GM12864 (cell line): Measurements from ENCODE around the gene ECEL1.
"Not testable (repeated sequence)": the region's sequence is repeated elsewhere in the genome, so short reads cannot be mapped to it uniquely, and the experiment has no call there.

Source experiments
- DNase-seq: peaks from one replicate; pipeline ENCODE4 v3.0.0-alpha.2; 2011; ENCODE audit warnings: low read depth
- H3K4me3 ChIP-seq: 2 replicates; pipeline ENCODE4 v1.5.1; 2011; ENCODE audit warnings: mild to moderate bottlenecking, low read depth, low read length, control low read depth
- CTCF ChIP-seq: IDR thresholded peaks from 2 replicates; pipeline ENCODE4 v1.5.1; 2011; ENCODE audit warnings: low read depth, mild to moderate bottlenecking, moderate library complexity, low read length, control low read depth, inconsistent platforms; ENCODE audit errors: missing control alignments

Gene ECEL1

GRCh38 chr2:232436381-232437194, 51.0 kb downstream of the ECEL1 start:
- no peak overlapping the region for H3K4me3 ChIP-seq
- no peak for DNase-seq
- TF ChIP-seq CTCF, result no peak

DNA sequence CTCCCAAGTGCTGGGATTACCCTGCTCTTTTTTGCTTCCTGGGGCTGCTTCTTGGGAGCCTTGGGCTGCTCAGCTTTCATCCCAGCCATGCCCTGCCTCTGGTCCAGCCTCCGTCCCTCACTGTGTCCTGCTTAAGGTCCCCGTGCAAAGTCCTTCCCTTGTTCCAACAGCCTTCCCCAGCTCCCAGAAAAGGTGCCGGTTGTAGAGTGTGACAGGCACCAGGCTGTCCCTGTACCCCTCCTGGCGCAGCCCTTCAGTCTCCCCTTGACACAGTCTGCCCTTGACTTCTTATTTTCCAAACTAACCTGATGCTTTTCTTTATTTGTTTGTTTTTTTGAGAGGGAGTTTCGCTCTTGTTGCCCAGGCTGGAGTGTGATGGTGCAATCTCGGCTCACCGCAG, 51.8 kb downstream of the ECEL1 start:
- no peak for DNase-seq
- H3K4me3 ChIP-seq, result no peak overlapping the region
- TF ChIP-seq CTCF, result no peak

DNA sequence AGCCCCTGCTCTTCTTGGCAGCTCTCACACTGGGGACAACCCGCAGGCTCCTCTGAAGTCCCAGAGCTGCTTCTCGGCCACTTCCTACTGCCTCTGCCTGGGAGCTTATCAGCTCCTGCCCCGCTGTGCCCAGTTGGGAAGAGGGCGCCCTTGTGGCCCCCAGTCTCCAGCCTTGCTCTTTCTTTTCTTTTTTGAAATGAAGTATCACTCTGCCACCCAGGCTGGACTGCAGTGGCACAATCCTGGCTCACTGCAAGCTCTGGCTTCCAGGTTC, 52.3 kb downstream of the ECEL1 start:
- H3K4me3 ChIP-seq, result no peak overlapping the region
- no peak for DNase-seq
- no peak for TF ChIP-seq CTCF

GRCh38 chr2:232434563-232435374, 52.9 kb downstream of the ECEL1 start:
- no peak for TF ChIP-seq CTCF
- no peak overlapping the region for H3K4me3 ChIP-seq
- no peak for DNase-seq

DNA sequence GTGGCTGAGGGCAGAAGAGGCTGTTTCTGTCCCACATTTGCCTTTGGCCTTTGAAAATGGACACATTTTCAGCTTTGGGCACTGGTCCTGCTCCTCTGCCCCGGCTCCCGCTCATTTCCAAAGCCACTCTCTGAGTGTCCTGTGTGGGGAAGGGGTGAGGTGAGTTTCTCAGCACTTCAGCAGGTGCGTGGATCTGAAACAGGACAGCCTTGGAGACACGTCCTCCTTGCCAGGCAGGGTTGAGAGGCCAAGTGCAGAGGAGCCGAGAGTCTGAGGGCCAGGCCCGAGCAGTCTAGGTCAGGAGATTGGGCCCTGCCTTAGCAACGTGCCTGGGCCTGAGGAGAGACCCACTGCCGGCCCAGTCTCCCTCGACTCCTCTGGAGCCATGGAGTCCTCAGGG, 53.5 kb downstream of the ECEL1 start:
- no peak overlapping the region for H3K4me3 ChIP-seq
- no peak for DNase-seq
- no peak for TF ChIP-seq CTCF

DNA sequence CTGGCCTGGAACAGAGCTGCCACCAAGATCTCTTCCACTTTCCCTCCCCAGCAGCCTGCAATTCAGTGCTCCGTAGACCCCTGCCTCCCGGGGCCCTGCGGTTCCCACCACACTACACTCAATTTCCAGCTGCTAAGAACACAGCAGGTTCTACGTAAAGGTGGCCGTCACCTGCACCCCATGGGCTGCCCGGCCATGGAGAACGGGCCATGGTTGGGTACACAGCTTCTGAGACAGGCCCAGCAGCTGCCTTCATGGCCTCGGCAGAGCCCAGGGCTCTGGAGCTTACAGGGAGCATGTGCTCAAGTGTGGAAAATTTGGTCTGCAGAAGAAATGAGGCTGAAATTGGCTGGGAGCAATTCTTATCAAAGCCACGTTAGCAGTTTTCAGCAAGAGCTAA, 54.0 kb downstream of the ECEL1 start:
- H3K4me3 ChIP-seq, DNase-seq: not testable (repeated sequence)

- TF ChIP-seq CTCF, result peak; percentile 34
- H3K4me3 ChIP-seq, result no peak overlapping the region
- no peak for DNase-seq
These were observed 54.9 kb downstream of the ECEL1 start for GRCh38 chr2:232432598-232433184.
